Smooth muscle cell (in vitro differentiated cells): ENCODE results near the gene TFCP2L1. TPM values are rescaled to one million over a fixed set of nuclear protein-coding genes. Genes with fewer than 3 reads are reported as not detected.

ENCODE experiments used
- DNase-seq: peaks from one replicate; lab custom pipeline; 2025; ENCODE audit not compliant: unreplicated experiment; lab: John Stamatoyannopoulos, UW
- H2AFZ ChIP-seq: fragments of 200-600 bp; sonication (generic); 2 replicates; pipeline ENCODE4 v1.6.0; 2016; ENCODE audit warnings: antibody characterized with exemption, low read depth, mild to moderate bottlenecking
- H3F3A ChIP-seq: fragments of 200-600 bp; sonication (generic); 2 replicates; pipeline ENCODE4 v1.6.0; 2017; ENCODE audit warnings: antibody characterized with exemption, low read depth
- H3K27ac ChIP-seq: fragments of 200-600 bp; sonication (generic); 2 replicates; pipeline ENCODE4 v1.5.1; 2016; ENCODE audit warnings: low read depth, mild to moderate bottlenecking
- H3K27me3 ChIP-seq: fragments of 200-600 bp; sonication (generic); 2 replicates; pipeline ENCODE4 v1.6.1; 2016; ENCODE audit warnings: low read depth, mild to moderate bottlenecking
- H3K36me3 ChIP-seq: fragments of 200-600 bp; sonication (generic); 2 replicates; pipeline ENCODE4 v1.5.1; 2016; ENCODE audit warnings: low read depth
- H3K4me1 ChIP-seq: fragments of 200-600 bp; sonication (generic); 2 replicates; pipeline ENCODE4 v1.5.1; 2016; ENCODE audit warnings: low read depth
- H3K4me2 ChIP-seq: fragments of 200-600 bp; sonication (generic); 2 replicates; pipeline ENCODE4 v1.6.0; 2016; ENCODE audit warnings: mild to moderate bottlenecking
- H3K4me3 ChIP-seq: fragments of 200-600 bp; sonication (generic); 2 replicates; pipeline ENCODE4 v1.5.1; 2016; ENCODE audit warnings: mild to moderate bottlenecking
- H3K79me2 ChIP-seq: fragments of 200-600 bp; sonication (generic); 2 replicates; pipeline ENCODE4 v1.6.0; 2016; ENCODE audit warnings: low read depth, mild to moderate bottlenecking
- H3K9ac ChIP-seq: fragments of 200-600 bp; sonication (generic); 2 replicates; pipeline ENCODE4 v1.6.0; 2016; ENCODE audit warnings: low read depth
- H3K9me3 ChIP-seq: fragments of 200-600 bp; sonication (generic); replicated peaks from 2 replicates; pipeline ENCODE4 v1.5.1; 2016; ENCODE audit warnings: low read depth
- H4K20me1 ChIP-seq: fragments of 200-600 bp; sonication (generic); 2 replicates; pipeline ENCODE4 v1.6.0; 2016; ENCODE audit warnings: low read depth
- CTCF ChIP-seq: fragments of 200-600 bp; sonication (generic); IDR thresholded peaks from 2 replicates; pipeline ENCODE4 v1.5.1; 2017; ENCODE audit warnings: borderline replicate concordance, mild to moderate bottlenecking, antibody characterized with exemption; ENCODE audit not compliant: insufficient read depth, poor library complexity, severe bottlenecking
- WGBS: methylation state at CpG from one replicate; pipeline ENCODE4 v1.1.7; 2016; ENCODE audit warnings: low lambda C conversion rate; 5-methylcytosine and 5-hydroxymethylcytosine counted together
- polyA plus RNA-seq: library from polyadenylated mRNA; unstranded; fragments of >200 nt; fragmentation: Nextera tagmentation; extraction: Ambion mirVana; gene quantifications from 2 replicates; pipeline ENCODE4 v1.2.1, GENCODE V29; 2016
- total RNA-seq: library from RNA; depleted of rRNA; stranded (reverse); fragments of >200 nt; gene quantifications from 2 replicates; pipeline ENCODE4 v1.2.3, GENCODE V29; 2014

Gene TFCP2L1
- total and polyA plus RNA-seq, 2 experiments from 2014 or later = 0.13 TPM; not detected in 1

GRCh38 chr2:121263996-121264715, 20.8 kb downstream of the TFCP2L1 start:
- no peaks in the 10 kb centered on the region for H3K4me1 ChIP-seq
- no peaks in the 10 kb centered on the region for H4K20me1 ChIP-seq
- H2AFZ ChIP-seq = no peak overlapping the region
- no peaks in the 10 kb centered on the region for H3K27me3 ChIP-seq
- H3K36me3 ChIP-seq = no peaks in the 10 kb centered on the region
- no peaks in the 10 kb centered on the region for H3F3A ChIP-seq
- WGBS = 83% methylated on average over 9 of the region's 9 CpGs
- TF ChIP-seq CTCF = no peak
- H3K9ac ChIP-seq = no peak overlapping the region
- no peak overlapping the region for H3K4me3 ChIP-seq
- no peak for DNase-seq
- H3K4me2 ChIP-seq = no peak overlapping the region
- H3K79me2 ChIP-seq = no peaks in the 10 kb centered on the region
- H3K9me3 ChIP-seq = no peaks in the 10 kb centered on the region
- no peak overlapping the region for H3K27ac ChIP-seq

- no peak overlapping the region for H3K4me3 ChIP-seq
- H3F3A ChIP-seq = no peaks in the 10 kb centered on the region
- no peaks in the 10 kb centered on the region for H3K36me3 ChIP-seq
- H3K9ac ChIP-seq = no peak overlapping the region
- TF ChIP-seq CTCF = no peak
- no peak overlapping the region for H3K4me2 ChIP-seq
- H3K27me3 ChIP-seq = no peaks in the 10 kb centered on the region
- 89% methylated on average over 12 of the region's 12 CpGs for WGBS
- DNase-seq = no peak
- H2AFZ ChIP-seq = no peak overlapping the region
- H4K20me1 ChIP-seq = no peaks in the 10 kb centered on the region
- no peaks in the 10 kb centered on the region for H3K4me1 ChIP-seq
- no peak overlapping the region for H3K27ac ChIP-seq
- no peaks in the 10 kb centered on the region for H3K9me3 ChIP-seq
- no peaks in the 10 kb centered on the region for H3K79me2 ChIP-seq
These were observed 24.4 kb downstream of the TFCP2L1 start for GRCh38 chr2:121260370-121261154.

- Histone ChIP-seq H3K9me3 (no peaks in the 10 kb centered on the region), H3K27me3 (no peaks in the 10 kb centered on the region), H3K27ac (no peak overlapping the region), H3K4me2 (no peak overlapping the region), H3K36me3 (no peaks in the 10 kb centered on the region), H4K20me1 (no peaks in the 10 kb centered on the region), H3K4me3 (no peak overlapping the region), H3K4me1 (no peaks in the 10 kb centered on the region), H3K79me2 (no peaks in the 10 kb centered on the region), H3K9ac (no peak overlapping the region), H3F3A (no peaks in the 10 kb centered on the region), H2AFZ (no peak overlapping the region)
- TF ChIP-seq CTCF = no peak
- DNase-seq = no peak
- WGBS = 88% methylated on average over 5 of the region's 5 CpGs
These were observed 27.0 kb downstream of the TFCP2L1 start for GRCh38 chr2:121258051-121258450.

- Histone ChIP-seq H3K27me3 (no peaks in the 10 kb centered on the region), H3K4me1 (no peaks in the 10 kb centered on the region), H2AFZ (no peak overlapping the region), H3K36me3 (no peaks in the 10 kb centered on the region), H4K20me1 (no peaks in the 10 kb centered on the region), H3K79me2 (no peaks in the 10 kb centered on the region), H3K4me3 (no peak overlapping the region), H3K9ac (no peak overlapping the region), H3K4me2 (no peak overlapping the region), H3K9me3 (no peaks in the 10 kb centered on the region), H3K27ac (no peak overlapping the region), H3F3A (no peaks in the 10 kb centered on the region)
- no peak for DNase-seq
- WGBS = 92% methylated on average over 3 of the region's 3 CpGs
- TF ChIP-seq CTCF = no peak
These were observed 27.5 kb downstream of the TFCP2L1 start for GRCh38 chr2:121257480-121257840.
